Measurements from ENCODE around the gene SEMA3D. TPM values are rescaled to one million over a fixed set of nuclear protein-coding genes. Genes with fewer than 3 reads are reported as not detected.

The SEMA3D gene
- total and polyA plus RNA-seq, 4 donors = 0.18 to 1.2 (median 0.72) TPM

DNA sequence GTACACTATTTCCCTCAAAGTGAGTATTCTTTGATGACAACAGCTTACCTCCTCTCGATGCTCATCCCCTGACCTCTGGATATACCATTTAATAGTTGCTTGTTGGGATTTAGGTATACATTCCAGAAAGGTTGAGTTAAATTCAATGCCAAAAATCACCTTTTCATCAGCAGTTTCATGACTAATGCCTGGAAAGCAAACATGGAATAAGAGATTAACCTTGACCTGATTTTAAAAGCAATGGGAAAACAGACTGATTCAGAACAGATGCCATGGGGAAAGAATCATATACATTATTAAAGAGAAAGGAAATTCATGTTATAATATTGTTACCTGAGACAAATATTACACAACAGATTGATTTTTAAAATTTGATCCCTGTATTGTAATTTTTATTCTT lies 180.1 kb downstream of the SEMA3D start:
- H3K9me3 ChIP-seq (ENCODE audit: control insufficient read depth in 4 of 4, low read length in 3 of 4) = no peaks in the 10 kb centered on the region
- no peak for DNase-seq (ENCODE audit: low spot score)
- no peaks in the 10 kb centered on the region for H3K4me1 ChIP-seq (ENCODE audit: control insufficient read depth in 4 of 4, insufficient read depth in 4 of 4, low read length in 3 of 4)
- no peak overlapping the region for H3K9ac ChIP-seq (ENCODE audit: low read depth in 1 of 2, low read length in 2 of 2)
- H3K36me3 ChIP-seq (ENCODE audit: control insufficient read depth in 4 of 4, insufficient read depth in 3 of 4, low read depth in 1 of 4, low read length in 3 of 4) = no peaks in the 10 kb centered on the region
- H3K27ac ChIP-seq (ENCODE audit: low read depth in 1 of 2, low read length in 2 of 2) = no peak overlapping the region
- H3K27me3 ChIP-seq (ENCODE audit: control insufficient read depth in 4 of 4, insufficient read depth in 4 of 4, low read length in 3 of 4) = no peaks in the 10 kb centered on the region
- no peak overlapping the region for H3K4me3 ChIP-seq (ENCODE audit: low read depth in 1 of 3, low read length in 3 of 3)
- TF ChIP-seq FOXA1 (IDR thresholded peaks at IDR 0.05) = no peak
- no peak for TF ChIP-seq NR2F2 (IDR thresholded peaks at IDR 0.05)
- no peak for TF ChIP-seq HNF4A (conservative IDR thresholded peaks at IDR 0.05)
- TF ChIP-seq FOXA2 (IDR thresholded peaks at IDR 0.05) = no peak
- TF ChIP-seq EGR1 (IDR thresholded peaks at IDR 0.05; ENCODE audit: low read depth in 2 of 2) = no peak
- no peak for TF ChIP-seq YY1 (IDR thresholded peaks at IDR 0.05)
- no peak for TF ChIP-seq HNF4G (IDR thresholded peaks at IDR 0.05)
- TF ChIP-seq, protein P1, sequence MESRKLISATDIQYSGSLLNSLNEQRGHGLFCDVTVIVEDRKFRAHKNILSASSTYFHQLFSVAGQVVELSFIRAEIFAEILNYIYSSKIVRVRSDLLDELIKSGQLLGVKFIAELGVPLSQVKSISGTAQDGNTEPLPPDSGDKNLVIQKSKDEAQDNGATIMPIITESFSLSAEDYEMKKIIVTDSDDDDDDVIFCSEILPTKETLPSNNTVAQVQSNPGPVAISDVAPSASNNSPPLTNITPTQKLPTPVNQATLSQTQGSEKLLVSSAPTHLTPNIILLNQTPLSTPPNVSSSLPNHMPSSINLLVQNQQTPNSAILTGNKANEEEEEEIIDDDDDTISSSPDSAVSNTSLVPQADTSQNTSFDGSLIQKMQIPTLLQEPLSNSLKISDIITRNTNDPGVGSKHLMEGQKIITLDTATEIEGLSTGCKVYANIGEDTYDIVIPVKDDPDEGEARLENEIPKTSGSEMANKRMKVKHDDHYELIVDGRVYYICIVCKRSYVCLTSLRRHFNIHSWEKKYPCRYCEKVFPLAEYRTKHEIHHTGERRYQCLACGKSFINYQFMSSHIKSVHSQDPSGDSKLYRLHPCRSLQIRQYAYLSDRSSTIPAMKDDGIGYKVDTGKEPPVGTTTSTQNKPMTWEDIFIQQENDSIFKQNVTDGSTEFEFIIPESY (IDR thresholded peaks at IDR 0.05) = no peak
- TF ChIP-seq SP1 (IDR thresholded peaks at IDR 0.05) = no peak
- no peak for TF ChIP-seq GABPA (IDR thresholded peaks at IDR 0.05 in 1 of 2, conservative IDR thresholded peaks at IDR 0.05 in 1 of 2)
- no peak for TF ChIP-seq RAD21 (IDR thresholded peaks at IDR 0.05)
- TF ChIP-seq, protein P2, sequence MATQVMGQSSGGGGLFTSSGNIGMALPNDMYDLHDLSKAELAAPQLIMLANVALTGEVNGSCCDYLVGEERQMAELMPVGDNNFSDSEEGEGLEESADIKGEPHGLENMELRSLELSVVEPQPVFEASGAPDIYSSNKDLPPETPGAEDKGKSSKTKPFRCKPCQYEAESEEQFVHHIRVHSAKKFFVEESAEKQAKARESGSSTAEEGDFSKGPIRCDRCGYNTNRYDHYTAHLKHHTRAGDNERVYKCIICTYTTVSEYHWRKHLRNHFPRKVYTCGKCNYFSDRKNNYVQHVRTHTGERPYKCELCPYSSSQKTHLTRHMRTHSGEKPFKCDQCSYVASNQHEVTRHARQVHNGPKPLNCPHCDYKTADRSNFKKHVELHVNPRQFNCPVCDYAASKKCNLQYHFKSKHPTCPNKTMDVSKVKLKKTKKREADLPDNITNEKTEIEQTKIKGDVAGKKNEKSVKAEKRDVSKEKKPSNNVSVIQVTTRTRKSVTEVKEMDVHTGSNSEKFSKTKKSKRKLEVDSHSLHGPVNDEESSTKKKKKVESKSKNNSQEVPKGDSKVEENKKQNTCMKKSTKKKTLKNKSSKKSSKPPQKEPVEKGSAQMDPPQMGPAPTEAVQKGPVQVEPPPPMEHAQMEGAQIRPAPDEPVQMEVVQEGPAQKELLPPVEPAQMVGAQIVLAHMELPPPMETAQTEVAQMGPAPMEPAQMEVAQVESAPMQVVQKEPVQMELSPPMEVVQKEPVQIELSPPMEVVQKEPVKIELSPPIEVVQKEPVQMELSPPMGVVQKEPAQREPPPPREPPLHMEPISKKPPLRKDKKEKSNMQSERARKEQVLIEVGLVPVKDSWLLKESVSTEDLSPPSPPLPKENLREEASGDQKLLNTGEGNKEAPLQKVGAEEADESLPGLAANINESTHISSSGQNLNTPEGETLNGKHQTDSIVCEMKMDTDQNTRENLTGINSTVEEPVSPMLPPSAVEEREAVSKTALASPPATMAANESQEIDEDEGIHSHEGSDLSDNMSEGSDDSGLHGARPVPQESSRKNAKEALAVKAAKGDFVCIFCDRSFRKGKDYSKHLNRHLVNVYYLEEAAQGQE (IDR thresholded peaks at IDR 0.05) = no peak
- TF ChIP-seq RXRA (IDR thresholded peaks at IDR 0.05) = no peak
- TF ChIP-seq, protein P3, sequence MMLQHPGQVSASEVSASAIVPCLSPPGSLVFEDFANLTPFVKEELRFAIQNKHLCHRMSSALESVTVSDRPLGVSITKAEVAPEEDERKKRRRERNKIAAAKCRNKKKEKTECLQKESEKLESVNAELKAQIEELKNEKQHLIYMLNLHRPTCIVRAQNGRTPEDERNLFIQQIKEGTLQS (IDR thresholded peaks at IDR 0.05) = no peak
- TF ChIP-seq TAF1 (conservative IDR thresholded peaks at IDR 0.05) = no peak
- TF ChIP-seq JUND (IDR thresholded peaks at IDR 0.05) = no peak
- 84% methylated on average over 1 of the region's 1 CpG for WGBS

DNA sequence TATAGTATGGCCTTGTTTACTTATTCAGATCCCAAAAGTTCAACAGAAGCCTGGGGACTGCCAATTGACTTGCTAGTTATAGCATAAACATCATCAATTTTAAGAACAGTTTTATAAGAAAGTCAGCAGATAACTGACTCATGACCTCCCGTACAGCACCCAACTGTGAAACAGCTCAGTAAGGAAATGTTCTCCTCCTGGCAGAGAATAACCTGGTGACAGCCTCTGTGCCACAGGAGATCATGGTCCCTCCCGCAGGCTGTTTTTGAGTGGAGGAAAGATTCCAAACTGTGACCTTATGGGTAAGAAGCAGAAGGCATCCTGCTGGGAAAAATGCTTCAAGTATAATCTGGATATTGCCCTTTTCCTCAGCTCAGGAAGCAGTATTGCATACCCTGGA lies 182.5 kb downstream of the SEMA3D start:
- 55% methylated on average over 2 of the region's 2 CpGs for WGBS
- no peak overlapping the region for H3K27ac ChIP-seq (ENCODE audit: low read depth in 1 of 2, low read length in 2 of 2)
- H3K27me3 ChIP-seq (ENCODE audit: control insufficient read depth in 4 of 4, insufficient read depth in 4 of 4, low read length in 3 of 4) = no peaks in the 10 kb centered on the region
- no peaks in the 10 kb centered on the region for H3K36me3 ChIP-seq (ENCODE audit: control insufficient read depth in 4 of 4, insufficient read depth in 3 of 4, low read depth in 1 of 4, low read length in 3 of 4)
- no peak overlapping the region for H3K4me3 ChIP-seq (ENCODE audit: low read depth in 1 of 3, low read length in 3 of 3)
- no peak overlapping the region for H3K9ac ChIP-seq (ENCODE audit: low read depth in 1 of 2, low read length in 2 of 2)
- no peaks in the 10 kb centered on the region for H3K9me3 ChIP-seq (ENCODE audit: control insufficient read depth in 4 of 4, low read length in 3 of 4)
- H3K4me1 ChIP-seq (ENCODE audit: control insufficient read depth in 4 of 4, insufficient read depth in 4 of 4, low read length in 3 of 4) = no peaks in the 10 kb centered on the region
- DNase-seq (ENCODE audit: low spot score) = no peak
- TF ChIP-seq YY1 (IDR thresholded peaks at IDR 0.05) = no peak
- TF ChIP-seq, protein P1 (IDR thresholded peaks at IDR 0.05) = no peak
- TF ChIP-seq SP1 (IDR thresholded peaks at IDR 0.05) = no peak
- TF ChIP-seq, protein P4, sequence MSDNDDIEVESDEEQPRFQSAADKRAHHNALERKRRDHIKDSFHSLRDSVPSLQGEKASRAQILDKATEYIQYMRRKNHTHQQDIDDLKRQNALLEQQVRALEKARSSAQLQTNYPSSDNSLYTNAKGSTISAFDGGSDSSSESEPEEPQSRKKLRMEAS (IDR thresholded peaks at IDR 0.05) = no peak
- TF ChIP-seq FOXA2 (IDR thresholded peaks at IDR 0.05) = no peak
- no peak for TF ChIP-seq HNF4A (conservative IDR thresholded peaks at IDR 0.05)
- TF ChIP-seq EGR1 (IDR thresholded peaks at IDR 0.05; ENCODE audit: low read depth in 2 of 2) = no peak
- TF ChIP-seq RXRA (IDR thresholded peaks at IDR 0.05) = no peak
- no peak for TF ChIP-seq TAF1 (conservative IDR thresholded peaks at IDR 0.05)
- TF ChIP-seq NR2F2 (IDR thresholded peaks at IDR 0.05) = no peak
- no peak for TF ChIP-seq FOXA1 (IDR thresholded peaks at IDR 0.05)
- no peak for TF ChIP-seq HNF4G (IDR thresholded peaks at IDR 0.05)
- TF ChIP-seq RAD21 (IDR thresholded peaks at IDR 0.05) = no peak
- TF ChIP-seq JUND (IDR thresholded peaks at IDR 0.05) = no peak
- TF ChIP-seq, protein P5, sequence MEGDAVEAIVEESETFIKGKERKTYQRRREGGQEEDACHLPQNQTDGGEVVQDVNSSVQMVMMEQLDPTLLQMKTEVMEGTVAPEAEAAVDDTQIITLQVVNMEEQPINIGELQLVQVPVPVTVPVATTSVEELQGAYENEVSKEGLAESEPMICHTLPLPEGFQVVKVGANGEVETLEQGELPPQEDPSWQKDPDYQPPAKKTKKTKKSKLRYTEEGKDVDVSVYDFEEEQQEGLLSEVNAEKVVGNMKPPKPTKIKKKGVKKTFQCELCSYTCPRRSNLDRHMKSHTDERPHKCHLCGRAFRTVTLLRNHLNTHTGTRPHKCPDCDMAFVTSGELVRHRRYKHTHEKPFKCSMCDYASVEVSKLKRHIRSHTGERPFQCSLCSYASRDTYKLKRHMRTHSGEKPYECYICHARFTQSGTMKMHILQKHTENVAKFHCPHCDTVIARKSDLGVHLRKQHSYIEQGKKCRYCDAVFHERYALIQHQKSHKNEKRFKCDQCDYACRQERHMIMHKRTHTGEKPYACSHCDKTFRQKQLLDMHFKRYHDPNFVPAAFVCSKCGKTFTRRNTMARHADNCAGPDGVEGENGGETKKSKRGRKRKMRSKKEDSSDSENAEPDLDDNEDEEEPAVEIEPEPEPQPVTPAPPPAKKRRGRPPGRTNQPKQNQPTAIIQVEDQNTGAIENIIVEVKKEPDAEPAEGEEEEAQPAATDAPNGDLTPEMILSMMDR (IDR thresholded peaks at IDR 0.05; ENCODE audit: low read depth, low read length, missing input control) = no peak
- no peak for TF ChIP-seq GABPA (IDR thresholded peaks at IDR 0.05 in 1 of 2, conservative IDR thresholded peaks at IDR 0.05 in 1 of 2)
- TF ChIP-seq, protein P2 (IDR thresholded peaks at IDR 0.05) = no peak

Measured in liver (tissue), 9 donors.